GM23248 (cell line): ENCODE data around the gene LRRC74A.

ENCODE experiments used
- EZH2 ChIP-seq: fragments of 200-600 bp; sonication (generic); IDR thresholded peaks from 2 replicates; pipeline ENCODE4 v1.6.1; 2018; ENCODE audit warnings: antibody characterized with exemption, mild to moderate bottlenecking; ENCODE audit not compliant: insufficient read depth, poor library complexity, severe bottlenecking
- EZH2phosphoT487 ChIP-seq: fragments of 200-600 bp; sonication (generic); IDR thresholded peaks from 2 replicates; pipeline ENCODE4 v1.6.1; 2018; ENCODE audit warnings: antibody characterized with exemption, moderate library complexity, mild to moderate bottlenecking, low read depth; ENCODE audit not compliant: insufficient read depth

DNA sequence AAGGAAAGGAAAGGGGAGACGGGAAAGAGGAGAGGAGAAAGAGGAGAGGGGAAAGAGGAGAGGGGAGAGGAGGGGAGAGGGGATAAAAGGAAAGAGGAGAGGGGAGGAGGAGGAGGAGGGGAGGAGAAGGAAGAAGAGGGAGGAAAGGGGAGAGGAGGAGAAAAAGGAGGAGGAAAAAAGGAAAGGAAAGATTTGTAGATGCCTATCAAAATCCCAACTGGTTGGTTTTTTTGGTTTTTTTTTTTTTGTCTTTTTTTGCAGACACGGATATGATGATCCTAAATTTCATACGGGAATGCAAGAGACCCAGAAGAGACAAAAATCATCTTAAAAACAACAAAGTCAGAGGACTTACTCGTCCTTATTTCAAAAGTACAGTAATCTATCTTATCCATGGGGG lies 32.9 kb upstream of the LRRC74A start:
- TF ChIP-seq EZH2 (no peak), EZH2phosphoT487 (no peak)
